ENCODE data around the gene KAZN.

GRCh38 chr1:15053153-15053552 is 454.7 kb downstream of the KAZN start:
- TF ChIP-seq CTCF (conservative IDR thresholded peaks at IDR 0.05 in 1 of 2, IDR thresholded peaks at IDR 0.05 in 1 of 2; ENCODE audit: low read depth in 1 of 2, low read length in 2 of 2), result no peak
- no peak for TF ChIP-seq EZH2 (IDR thresholded peaks at IDR 0.05; ENCODE audit: low read length, missing control alignments)

Data from fibroblast of lung (primary cell).